Measurements from ENCODE around the gene PRADC1.
"Not testable (repeated sequence)": the region's sequence is repeated elsewhere in the genome, so short reads cannot be mapped to it uniquely, and the experiment has no call there.

The PRADC1 gene

DNA sequence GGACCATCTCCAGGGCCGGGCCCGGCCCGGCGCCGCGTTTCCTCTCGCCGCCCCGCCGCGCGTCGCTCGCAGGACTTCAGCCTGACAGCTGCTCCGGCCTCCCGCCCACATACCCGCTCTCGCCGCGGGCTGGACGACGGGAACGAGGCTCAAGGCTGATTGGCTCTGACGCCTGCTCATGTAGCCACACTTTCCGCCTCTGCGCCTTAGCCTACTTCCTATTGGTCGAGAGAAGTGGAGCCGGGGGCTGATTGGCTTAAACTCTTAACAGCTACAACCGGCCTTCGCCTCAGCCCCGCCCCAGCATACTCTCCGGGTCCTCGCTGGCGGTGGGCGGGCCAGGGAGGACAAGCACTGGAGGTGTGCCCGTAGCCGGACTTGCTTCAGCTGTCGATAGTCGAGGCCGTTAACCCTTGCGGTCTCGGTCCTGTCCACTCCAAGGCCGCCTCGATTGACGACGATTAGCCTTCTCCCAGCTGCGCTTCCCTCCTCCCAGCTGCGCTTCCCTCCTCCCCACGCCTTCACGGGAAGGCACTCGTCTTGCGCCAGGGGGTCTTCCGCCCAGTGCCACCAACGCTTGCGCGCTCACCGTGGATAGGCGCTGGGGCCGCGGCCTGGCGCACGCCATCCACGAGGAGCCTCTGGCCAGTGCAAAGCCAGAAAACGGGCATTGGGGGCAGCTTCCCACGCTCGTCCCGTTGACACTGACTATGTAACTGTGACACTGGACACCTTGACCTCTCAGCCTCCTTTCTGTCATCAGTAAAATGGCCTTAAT, at the start of gene PRADC1:
PRADC1 (minus strand) TSS at position 86 of the 778 bp plus-strand sequence; CDS start at position 7, 79 bp downstream.
- peak; percentile 91 for DNase-seq

DNA sequence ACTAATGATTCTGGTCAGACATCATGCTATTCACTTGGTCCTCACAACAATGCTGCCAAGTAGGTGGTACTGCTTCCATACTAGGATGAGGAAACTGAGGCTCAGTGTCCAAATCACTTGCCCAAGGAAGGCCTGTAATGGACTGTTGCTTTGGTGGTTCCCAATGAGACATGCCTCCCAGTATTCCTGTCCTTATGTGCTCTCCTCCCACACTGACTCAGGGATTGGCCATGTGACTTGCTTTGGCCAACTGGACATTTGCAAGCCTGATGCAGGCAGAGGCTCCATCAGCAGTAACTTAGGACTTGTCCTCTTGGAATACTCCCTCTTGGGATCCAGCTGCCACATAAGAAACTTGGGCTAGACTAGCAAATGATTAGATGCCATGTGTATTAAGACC, 48.2 kb upstream of the PRADC1 start:
- DNase-seq: no peak

DNA sequence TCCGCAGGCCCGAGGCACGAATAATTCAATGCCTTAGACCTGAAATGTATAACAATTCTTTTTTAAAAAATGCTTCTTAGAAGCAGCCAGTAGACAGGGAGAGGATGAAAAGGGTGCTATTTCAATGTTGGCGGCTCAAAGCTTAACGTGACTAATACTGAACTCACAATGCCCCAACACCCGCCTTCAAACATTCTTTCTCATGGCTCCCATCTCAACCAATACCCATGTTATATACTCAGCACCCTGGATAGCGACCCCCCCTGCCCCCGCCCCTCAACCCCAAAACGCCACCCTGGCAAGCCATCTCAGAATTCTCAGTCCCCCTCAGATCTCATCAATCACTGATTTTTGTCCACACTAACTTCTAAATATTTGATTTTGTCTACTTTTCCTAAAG, 46.8 kb upstream of the PRADC1 start:
- DNase-seq: no peak

DNA sequence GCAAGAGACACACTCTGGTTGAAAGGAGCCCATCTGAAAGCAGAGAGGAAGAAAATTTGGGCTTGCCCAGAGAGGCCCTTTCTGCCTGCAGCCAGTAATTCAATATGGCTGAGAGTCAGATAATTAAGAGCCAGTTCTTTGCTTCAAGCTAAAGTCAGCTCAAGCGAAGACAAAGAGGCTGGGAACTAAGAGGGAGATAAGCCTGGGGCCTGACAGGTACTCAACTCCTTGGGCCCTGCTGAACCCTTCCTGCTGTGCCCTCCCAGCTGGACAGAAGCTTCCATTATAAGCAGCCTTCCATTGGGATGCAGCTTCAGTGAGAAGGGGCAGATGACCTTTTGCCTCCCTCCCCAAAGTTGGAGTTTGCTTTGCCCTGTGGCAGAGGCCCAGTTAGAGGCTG, 39.2 kb upstream of the PRADC1 start:
- DNase-seq: no peak

DNA sequence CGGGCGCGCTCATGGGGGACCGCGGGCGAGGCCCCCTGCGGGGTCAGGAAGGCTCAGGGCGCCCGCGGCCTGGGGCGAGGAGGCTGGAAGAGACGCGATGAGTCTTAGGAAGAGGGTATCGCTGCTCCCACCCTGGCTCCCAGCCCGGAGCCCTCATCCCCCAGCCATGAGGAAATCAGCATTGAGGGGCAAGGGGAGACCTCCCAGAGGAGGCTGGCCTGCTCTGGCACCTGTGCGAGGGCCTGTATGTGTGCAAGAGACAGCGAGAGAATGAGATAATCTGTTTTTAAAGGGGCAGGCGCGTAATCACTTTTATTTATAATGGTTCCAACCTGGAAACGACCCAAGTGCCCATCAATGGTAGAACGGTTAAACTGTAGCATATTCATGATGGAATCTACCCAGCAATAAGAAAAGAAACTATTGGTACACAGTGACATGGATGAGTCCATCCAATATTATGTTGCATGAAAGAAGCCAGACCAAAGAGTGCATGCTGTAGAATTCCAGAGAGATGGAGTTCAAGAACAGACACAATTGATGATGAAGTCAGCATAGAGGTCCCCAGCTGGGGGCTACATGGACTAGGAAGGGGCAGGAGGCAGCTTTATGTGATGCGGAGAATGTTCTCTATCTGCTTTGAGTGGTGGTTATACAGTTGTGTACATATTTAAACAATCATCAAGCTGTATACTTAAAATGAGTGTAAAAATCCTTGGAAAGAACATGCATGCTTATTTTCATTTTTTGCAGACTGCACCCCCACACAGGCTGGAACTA, 36.8 kb upstream of the PRADC1 start:
- no peak for DNase-seq

DNA sequence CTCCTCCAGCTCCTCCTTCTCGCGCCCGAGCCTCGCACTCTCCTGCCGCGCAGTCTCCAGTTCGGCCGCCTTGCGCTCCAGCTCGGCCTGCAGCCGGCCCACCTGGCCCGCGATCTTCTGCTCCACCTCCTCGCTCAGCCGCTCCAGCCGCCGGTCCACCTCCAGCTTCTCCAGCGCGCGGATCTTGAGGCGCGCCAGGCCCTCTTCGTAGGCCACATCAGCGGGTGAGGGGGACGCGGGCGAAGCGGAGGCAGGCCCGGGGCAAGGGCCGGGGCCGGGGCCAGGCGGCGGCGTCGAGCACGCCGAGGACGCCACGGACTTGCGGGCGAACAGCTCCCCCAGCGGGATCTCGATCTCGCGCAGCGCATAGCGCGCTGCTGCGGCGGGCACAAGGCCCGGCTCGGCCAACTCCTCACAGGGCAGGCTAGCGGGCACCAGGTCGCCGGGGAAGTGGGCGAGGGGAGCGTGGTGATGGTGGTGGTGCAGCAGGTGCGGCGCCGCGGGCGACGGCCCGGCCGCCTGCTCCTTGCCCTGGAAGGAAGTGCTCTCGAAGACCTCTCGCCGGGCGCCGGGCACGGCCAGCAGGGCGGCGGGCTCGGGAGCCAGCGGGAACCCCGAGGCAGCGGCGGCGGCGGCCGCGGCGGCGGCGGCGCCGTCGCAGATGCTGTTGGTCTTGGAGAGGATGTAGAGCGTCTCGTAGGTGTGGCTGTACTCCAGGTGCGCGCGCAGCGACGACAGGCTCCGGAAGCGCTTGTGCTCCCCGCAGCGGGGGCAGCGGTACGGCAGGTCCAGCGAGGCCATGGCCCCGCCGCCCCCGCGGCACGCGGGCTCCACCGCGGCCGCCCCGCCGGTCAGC, 36.0 kb upstream of the PRADC1 start:
- peak; percentile 74 for DNase-seq

DNA sequence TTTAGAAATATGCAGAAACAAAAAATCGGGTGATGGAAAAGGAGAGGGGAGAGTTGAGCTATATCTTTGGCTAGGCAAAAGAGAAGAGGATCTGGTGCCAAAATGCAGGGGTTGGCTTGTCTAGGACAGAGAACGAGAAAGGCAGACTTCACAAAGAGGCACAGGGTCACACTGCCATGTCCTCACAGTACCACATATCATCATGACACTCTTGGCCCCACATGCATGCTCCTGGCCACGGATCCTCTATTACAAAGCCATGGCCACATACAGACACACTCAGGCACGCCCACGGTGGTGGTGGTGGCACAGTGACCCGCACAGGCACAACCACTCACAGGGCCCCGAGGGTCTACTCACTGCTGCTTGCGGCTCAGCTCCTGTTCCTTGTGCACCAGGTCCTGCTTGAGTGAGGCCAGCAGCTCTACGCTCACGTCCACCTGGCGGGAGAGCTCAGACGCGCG, 35.4 kb upstream of the PRADC1 start:
- DNase-seq: no peak

DNA sequence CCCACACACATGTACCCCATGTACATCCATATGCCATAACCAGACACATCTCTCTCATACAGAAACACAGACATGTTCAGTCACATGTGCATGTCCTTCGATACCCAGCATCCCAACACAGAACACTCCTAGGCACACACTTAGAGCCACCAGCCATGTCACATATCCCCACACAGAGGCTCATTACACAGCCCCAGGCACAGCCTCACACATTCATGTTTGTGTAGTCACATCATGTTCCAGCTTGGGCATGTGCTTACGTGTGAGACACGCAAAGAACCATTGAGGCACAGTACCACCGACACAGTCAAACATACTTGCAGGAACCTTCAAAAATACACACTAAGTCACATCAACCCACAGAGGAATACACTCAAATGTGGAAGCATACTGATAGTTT, 34.0 kb upstream of the PRADC1 start:
- no peak for DNase-seq

DNA sequence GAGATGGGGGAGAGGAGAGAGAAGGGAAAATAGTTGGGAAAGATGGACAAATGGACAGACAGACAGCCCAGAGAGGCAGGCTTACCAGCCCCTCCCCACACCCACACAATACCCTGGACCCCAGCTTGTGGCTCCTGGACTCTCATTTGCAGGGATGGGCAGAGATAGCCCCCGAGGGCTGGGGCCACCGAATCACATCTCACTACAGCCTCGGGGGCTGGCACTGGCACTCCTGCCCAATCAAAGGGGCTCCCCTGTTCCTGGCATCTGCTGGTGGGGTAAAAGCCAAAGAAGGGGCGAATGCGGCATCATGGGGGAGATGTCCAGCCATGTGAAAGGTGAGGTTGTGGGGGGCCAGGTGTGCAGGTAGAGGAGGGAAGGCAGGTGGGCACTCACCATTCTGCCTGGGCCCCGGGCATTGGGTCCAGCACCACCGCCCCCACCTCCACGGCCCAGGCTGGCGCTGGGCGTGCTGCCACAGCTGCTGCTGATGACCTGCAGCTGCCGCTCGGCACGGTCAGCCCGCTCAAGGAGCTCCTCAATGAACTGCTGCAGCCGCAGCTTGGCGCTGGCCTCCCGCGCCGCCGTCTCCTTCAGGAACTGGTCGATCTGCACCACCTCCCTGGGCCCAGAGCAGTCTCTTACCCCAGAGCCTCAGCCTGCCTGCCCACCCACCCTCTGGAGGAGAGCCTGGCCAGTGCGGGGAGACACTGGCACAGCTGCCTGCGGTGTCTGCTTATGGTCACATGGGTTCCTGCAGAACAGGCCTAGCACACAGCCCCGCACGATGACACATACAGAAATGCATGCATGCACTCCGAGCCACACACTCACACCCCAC, 33.2 kb upstream of the PRADC1 start:
- no peak for DNase-seq

DNA sequence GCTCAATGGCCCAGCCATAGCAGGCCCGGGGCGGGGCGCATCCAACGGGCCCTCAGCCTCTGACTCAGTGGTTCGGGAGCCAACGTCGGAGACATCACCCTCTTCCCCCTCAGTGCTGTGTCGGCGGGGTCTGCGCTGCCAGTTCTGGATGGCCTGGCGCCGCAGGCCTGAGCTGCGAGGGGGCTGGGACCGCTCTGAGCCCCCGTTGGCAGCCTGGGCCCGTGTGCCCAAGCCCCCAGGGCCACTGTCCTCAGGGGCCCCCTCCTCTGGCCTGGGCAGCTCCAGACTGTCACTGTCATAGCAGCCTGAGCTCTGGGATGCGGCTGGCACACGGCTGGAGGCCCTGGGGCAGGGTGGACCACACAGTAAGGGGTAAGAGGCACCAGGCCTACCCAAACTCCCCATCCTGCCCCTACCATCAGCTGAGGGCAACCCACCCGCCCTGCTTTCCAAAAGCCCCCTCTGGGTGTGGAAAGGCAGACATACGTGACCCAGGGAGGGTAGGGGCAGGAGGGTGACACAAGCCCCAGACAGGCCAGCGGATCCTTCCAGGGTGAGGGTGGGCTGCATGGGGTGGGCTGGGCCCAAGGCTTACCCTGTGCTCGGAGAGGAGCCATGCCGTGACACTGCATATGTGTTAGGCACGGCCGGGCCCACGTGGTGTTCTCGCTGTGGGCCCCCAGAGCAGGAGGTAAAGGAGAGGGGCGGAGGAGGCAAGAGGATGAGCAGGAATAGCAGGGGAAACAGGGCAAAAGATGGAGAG, 32.4 kb upstream of the PRADC1 start:
- DNase-seq: no peak

DNA sequence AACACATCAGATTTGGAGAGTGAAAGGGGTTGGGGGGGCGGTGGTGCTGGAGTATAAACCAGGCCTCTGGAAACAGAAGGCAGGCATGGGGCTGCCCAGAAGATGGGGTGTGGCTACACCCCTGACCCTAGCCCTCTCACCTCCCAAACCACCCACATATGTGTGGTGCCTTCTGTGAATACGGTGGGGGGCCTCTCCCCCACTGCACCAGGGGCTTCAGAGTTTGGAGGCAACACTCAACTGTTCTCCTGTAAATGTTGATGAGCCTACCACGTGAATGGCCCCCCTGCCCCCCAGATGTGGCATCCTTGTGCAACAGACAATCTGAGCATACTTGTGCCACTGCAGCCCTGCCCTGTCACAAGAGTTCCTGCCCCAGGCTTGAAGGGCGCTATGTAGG, 31.7 kb upstream of the PRADC1 start:
- DNase-seq: no peak

DNA sequence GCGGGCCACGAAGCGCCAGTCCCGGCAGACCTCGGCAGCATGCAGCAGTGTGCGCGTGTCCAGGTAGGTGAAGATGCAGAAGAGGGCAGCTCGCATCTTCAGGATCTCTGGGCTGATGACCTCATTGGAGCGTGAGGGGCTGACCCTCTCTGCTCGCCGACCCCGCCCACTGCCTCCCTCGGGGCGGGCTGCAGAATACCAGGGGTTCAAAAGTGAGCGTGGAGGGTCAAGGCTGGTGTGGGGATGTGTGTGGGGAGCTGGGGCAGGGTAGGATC, 31.2 kb upstream of the PRADC1 start:
- no peak for DNase-seq

DNA sequence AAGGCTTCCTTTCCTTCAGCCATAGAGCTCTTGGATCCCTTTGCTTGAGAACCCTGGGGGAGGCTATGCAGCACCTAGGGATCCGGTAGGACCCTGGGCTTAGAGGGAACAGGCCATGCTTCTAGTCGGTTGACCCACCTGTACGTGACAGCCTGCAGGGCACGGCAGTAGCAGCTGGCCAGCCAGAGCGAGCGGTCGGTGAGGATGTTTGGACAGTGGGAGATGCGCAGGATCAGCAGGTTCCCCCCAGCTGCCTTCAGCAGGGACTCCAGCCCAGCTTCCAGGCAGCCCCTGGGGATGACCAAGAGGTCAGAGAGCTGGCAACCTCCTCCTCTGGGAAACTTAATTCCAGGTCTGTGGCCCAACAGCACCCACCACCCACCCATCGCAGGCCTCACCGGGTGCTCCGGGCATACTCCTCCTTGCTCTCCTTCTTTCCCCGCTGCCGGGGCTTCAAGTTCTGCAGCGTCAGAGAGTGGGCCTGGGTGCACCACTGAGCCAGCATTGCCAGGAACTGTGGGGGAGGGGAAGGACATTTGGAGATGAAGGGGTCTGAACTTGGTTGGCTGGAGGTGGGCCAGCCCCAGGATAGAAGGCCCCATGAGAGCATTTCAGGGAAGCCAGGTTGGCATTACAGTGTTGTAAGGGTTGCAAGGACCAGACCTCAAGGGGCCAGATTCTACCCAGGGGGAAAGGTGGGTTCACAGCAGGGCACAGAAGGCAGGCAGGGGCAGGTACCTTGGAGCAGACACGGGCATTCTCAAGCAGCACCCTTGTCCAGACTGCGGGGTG, 30.7 kb upstream of the PRADC1 start:
- DNase-seq: no peak

DNA sequence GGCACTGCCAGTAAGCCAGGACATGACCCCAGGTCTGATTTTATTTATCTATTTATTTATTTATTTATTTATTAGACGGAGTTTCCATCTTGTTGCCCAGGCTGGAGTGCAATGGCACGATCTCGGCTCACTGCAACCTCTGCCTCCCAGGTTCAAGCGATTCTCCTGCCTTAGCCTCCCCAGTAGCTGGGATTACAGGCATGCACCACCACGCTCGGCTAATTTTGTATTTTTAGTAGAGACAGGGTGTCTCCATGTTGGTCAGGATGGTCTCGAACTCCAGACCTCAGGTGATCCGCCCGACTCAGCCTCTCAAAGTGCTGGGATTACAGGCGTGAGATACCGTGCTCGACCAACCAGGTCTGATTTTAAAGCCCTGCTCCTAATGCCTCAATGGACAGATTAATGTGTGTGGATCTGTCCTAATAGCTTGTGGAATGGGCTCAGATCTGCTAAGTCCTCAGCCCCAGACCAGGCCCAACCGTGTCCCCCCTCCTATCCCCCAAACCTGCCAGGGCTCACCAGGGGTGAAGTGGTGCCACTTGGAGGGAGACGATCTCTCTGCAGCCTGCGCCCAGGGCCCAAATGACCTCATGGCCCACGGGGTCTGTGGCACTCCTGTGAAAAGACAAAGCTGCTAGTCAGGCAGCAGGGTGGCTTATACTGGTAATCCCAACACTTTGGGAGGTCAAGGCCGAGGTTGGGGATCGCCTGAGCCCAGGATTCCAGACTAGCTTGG, 29.8 kb upstream of the PRADC1 start:
- not testable (repeated sequence) for DNase-seq

DNA sequence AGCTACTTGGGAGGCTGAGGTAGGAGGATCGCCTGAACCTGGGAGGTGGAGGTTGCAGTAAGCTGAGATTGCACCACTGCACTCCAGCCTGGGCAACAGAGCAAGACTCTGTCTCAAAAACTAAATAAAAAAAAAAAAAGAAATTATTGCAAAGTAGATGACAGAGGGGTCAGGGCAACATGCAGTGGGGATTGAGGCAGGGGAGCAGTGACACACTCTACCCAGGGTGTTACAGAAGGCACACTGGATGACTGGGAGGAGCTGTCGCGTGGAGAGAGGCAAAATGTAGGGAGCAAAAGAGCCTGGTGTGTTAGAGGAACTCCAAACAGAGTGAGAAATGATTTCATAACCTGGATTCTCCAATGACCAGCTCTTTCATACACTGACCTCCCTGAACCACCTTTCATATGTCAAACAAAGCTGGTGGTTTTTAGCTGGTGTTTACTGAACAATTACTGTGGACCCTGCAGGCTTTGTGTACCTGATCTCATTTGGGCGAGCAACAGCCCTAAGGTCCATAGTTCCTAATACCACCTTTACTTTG, 29.1 kb upstream of the PRADC1 start:
- no peak for DNase-seq

DNA sequence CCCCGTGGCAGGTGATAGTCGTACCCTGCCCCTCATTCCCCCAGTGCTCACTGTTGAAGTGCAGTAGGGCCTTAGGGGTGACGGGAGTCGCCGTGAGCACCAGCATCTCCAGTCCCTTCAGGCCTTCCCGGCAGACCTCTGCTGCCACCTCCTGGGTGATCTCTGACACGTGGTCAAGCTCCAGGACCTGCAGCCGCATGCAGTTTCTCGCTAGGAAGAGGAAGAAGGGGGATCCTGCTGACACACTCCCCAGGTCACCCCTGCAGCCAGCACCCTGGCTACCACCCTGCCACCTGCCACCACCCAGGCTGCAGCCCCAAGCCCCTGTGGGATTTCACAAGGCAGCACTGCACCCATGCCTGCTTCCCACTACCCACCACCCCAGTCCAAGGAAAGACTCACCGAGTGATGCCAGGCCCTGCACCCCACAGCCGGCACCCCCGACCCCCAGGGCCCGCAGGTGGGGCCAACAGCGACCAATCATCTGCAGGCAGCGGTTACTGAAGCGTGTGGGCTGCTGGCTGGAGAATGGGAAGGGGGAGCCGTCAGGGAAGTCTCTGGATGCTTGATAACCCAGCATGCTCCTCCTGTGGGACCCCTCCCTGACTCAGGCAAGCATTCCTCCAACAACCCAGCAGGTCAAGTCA, 27.4 kb upstream of the PRADC1 start:
- no peak for DNase-seq

DNA sequence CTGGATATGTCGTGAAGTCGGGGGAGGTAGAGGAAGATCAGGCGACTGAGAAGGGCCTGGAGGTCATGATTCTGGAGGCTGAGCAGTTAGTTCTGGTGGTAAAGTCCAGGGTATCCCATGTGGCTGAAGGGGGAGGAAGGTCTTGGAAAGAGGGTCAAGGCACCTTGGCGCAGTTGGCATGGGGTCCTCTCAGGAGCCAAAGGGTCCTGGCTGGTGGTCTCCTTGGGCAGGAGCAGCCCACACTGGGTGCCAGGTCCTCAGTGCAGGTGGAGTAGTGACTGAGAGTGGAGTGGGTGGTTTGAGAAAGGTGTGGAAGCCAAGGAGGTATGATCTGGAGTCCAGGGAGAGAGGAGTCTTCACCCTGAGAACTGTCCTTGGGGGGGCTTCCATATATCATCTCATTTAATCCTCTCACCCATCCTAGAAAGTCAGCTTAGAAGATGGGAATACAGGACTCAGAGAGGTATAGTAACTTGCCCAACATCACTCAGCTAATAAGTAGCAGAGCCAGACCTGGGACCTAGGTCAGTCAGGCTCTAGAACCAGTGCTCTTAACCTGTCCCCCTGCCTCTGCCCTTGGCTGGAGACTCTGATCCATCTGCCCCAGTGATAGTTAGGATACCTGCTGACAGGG, 26.8 kb upstream of the PRADC1 start:
- no peak for DNase-seq

DNA sequence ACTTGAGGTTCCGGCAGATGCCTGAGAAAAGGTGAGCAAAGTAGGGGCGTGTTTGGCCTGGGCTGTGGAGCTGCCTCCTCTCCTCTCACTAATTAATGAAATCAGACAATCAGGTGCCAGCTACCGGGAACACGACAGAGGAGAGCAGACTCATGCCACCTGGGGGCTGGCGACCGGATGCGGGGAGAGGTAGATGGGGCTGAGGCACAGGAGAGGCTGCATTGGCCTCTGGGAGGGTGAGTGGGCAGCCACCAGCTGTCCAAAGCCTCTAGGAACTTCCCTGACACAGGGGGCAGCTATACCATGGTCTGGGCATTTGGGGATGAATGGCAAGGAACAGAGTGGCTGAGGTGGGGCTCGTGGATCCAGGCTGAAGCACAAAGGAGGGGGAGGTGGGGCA, 26.2 kb upstream of the PRADC1 start:
- no peak for DNase-seq

DNA sequence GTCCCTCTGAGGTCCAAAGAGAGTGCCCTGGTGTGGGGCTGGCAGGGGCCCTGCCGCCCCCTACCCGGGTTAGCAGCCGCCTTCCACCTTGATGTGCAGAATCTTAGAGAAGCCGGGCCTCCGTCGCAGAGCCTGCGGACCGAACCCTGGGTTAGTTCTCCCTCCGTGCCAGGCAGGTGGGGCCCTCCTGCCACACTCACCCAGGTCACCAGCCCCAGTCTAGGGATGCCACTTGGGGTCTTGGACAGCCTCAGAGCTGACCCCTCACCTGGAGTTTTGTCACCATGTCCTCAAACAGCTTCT, 25.8 kb upstream of the PRADC1 start:
- DNase-seq: no peak
